ENCODE results near the gene LCA5. TPM values are rescaled to one million over a fixed set of nuclear protein-coding genes. Genes with fewer than 3 reads are reported as not detected.

The LCA5 gene
- total and polyA plus RNA-seq, 7 donors: 0.23 to 10.7 (median 5.0) TPM

DNA sequence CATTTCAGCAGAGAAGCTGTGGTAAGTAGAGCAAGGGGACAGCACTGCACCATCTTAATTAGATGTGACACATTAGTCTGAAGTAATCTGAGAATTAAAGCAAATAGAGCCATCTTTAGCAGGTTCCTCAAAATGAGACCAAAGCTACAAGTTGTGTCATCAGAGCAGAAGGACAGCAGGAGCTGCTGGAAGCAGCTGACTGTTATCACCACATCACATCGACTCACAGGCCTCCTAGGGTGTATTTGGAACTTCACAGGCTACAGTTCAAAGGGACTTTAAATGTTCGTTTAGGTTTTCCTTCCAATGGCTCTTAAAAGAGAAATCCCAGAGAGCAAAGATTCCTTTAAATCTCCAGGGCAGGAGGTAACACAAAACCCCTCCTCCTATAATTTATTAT is 69.5 kb downstream of the LCA5 start:
- H3K27me3 ChIP-seq: no peaks in the 10 kb centered on the region
- TF ChIP-seq, protein P1, sequence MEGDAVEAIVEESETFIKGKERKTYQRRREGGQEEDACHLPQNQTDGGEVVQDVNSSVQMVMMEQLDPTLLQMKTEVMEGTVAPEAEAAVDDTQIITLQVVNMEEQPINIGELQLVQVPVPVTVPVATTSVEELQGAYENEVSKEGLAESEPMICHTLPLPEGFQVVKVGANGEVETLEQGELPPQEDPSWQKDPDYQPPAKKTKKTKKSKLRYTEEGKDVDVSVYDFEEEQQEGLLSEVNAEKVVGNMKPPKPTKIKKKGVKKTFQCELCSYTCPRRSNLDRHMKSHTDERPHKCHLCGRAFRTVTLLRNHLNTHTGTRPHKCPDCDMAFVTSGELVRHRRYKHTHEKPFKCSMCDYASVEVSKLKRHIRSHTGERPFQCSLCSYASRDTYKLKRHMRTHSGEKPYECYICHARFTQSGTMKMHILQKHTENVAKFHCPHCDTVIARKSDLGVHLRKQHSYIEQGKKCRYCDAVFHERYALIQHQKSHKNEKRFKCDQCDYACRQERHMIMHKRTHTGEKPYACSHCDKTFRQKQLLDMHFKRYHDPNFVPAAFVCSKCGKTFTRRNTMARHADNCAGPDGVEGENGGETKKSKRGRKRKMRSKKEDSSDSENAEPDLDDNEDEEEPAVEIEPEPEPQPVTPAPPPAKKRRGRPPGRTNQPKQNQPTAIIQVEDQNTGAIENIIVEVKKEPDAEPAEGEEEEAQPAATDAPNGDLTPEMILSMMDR (IDR thresholded peaks at IDR 0.05): no peak
- TF ChIP-seq POLR2AphosphoS5 (IDR thresholded peaks at IDR 0.05) (no peak), EP300 (IDR thresholded peaks at IDR 0.05) (no peak), POLR2A (IDR thresholded peaks at IDR 0.05) (no peak)
- no peaks in the 10 kb centered on the region for H3K9me3 ChIP-seq
- 11 to 22% methylated on average over 2 of the region's 2 CpGs for WGBS, 2 donors
- no peak for DNase-seq
- H3K4me3 ChIP-seq: no peak overlapping the region
- H3K4me1 ChIP-seq: peaks cover 0 to 7% (median 0%) of the 10 kb centered on the region in 4 donors
- H3K27ac ChIP-seq: no peak overlapping the region
- no peaks in the 10 kb centered on the region for H3K36me3 ChIP-seq
- intact Hi-C loops (cut with DNase I): no loop called here

DNA sequence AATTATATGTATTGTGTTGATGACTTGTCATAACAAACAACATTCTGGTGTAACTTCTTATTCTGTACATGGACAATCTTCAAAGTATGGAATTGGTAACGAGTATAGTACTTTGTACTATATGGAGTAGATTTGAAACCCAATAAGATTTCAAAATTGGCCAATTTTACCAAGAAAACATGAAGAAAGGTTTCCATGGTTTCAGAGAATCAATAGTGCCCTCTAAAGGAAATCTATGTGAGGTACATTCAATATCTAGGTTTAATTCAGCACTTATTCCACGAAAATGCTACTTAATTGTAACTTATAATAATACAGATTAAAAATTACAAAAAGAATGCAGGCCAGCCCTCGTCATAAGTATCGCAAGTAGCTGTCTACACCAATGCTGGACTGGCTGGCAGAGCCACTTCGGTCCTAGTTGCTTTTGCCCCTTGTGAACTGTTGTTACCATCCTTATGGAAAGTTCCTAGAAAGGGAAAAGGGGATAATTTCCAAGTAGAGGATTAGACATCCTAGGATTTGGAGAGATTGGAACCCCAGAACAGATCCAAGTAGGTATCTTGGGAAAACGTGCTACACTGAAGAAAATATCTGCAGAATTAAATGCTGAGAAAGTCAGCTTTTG is 70.9 kb downstream of the LCA5 start:
- TF ChIP-seq, protein P1 (IDR thresholded peaks at IDR 0.05): no peak
- TF ChIP-seq POLR2AphosphoS5 (IDR thresholded peaks at IDR 0.05) (no peak), POLR2A (IDR thresholded peaks at IDR 0.05) (no peak), EP300 (IDR thresholded peaks at IDR 0.05) (no peak)
- no peaks in the 10 kb centered on the region for H3K27me3 ChIP-seq
- no peaks in the 10 kb centered on the region for H3K36me3 ChIP-seq

DNA sequence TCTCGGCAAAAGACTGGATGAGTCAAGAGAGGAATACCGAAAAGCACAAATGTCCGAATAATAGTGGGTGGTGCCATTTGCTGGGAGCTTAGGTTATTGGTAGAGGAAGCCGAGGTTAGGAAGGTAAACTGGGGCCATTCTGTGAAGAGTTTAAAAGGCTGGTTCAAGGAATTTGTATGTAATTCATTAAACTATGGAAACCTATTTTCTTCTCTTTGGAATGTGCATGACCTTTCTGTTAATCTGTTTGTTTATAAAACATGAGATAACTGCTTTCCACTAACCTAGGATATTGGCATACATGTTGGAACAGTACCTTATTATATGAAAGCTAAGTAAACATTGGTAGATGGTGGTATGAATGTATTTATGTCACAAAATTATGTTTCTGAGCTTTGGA is 71.8 kb downstream of the LCA5 start:
- H3K27ac ChIP-seq: no peak overlapping the region
- no peaks in the 10 kb centered on the region for H3K27me3 ChIP-seq
- DNase-seq: no peak
- H3K4me3 ChIP-seq: no peak overlapping the region
- TF ChIP-seq POLR2A (IDR thresholded peaks at IDR 0.05) (no peak), POLR2AphosphoS5 (IDR thresholded peaks at IDR 0.05) (no peak), EP300 (IDR thresholded peaks at IDR 0.05) (no peak)
- TF ChIP-seq, protein P1 (IDR thresholded peaks at IDR 0.05): no peak
- 89 to 93% methylated on average over 4 of the region's 4 CpGs for WGBS, 2 donors
- no peaks in the 10 kb centered on the region for H3K9me3 ChIP-seq
- intact Hi-C loops (cut with DNase I): no loop called here
- no peaks in the 10 kb centered on the region for H3K36me3 ChIP-seq
- H3K4me1 ChIP-seq: peaks cover 0 to 7% (median 0%) of the 10 kb centered on the region in 4 donors

More for the DNA sequence above, 70.9 kb downstream of the LCA5 start:
- intact Hi-C loops (cut with DNase I): no loop called here
- Histone ChIP-seq H3K27ac (no peak overlapping the region), H3K4me1 (peaks cover 0 to 7% (median 0%) of the 10 kb centered on the region in 4 donors), H3K9me3 (no peaks in the 10 kb centered on the region), H3K4me3 (no peak overlapping the region)
- 31 to 33% methylated on average over 6 of the region's 6 CpGs for WGBS, 2 donors
- DNase-seq: no peak

DNA sequence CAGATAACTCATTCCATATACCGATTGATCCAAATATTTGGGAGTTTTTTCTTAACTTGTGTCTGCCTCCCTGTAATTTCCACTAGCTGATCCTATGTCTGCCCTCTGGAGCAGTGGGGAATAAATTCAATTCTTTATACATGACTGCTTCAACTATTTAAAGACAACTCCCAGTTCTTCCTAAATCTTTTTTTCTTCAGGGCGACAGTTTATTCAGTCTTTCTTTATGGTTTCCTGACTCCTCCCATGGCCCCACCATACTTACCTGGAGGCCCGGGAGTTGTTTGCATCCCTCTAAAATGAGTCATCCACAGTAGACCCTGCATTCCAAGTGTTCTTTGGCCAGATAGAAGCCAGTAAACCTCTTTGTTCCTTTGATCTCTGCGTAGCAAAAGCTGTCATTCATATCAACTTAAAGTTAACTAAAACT is 73.6 kb downstream of the LCA5 start:
- H3K4me3 ChIP-seq: no peak overlapping the region
- DNase-seq: no peak
- no peak for TF ChIP-seq EP300 (IDR thresholded peaks at IDR 0.05)
- no peak for TF ChIP-seq POLR2A (IDR thresholded peaks at IDR 0.05)
- TF ChIP-seq, protein P1 (IDR thresholded peaks at IDR 0.05): no peak
- no peak for TF ChIP-seq POLR2AphosphoS5 (IDR thresholded peaks at IDR 0.05)
- no peaks in the 10 kb centered on the region for H3K9me3 ChIP-seq
- intact Hi-C loops (cut with DNase I): no loop called here
- WGBS, 2 donors: 23 to 67% methylated on average over 4 of the region's 4 CpGs
- H3K4me1 ChIP-seq: no peaks in the 10 kb centered on the region
- no peak overlapping the region for H3K27ac ChIP-seq
- H3K36me3 ChIP-seq: no peaks in the 10 kb centered on the region
- H3K27me3 ChIP-seq: no peaks in the 10 kb centered on the region

DNA sequence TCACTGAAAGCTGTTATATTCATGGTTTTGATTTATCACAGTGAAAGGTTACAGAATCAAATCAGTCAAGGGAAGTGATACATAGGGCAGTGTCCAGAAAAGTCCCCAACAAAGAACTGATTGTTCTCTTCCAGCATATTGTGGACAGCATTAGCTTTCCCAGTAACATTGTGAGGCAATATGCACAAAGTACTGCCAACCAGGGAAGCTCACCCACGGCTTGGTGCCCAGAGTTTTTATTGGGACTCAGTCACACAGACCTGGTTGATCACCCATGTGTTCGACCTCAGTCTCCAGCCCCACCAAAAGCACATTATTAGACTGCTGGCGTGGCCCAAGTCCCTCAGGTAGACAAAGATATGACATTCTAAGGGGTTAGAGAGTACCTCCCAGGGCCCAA is 76.0 kb downstream of the LCA5 start:
- no peak for DNase-seq
- intact Hi-C loops (cut with DNase I): no loop called here
- Histone ChIP-seq H3K36me3 (no peaks in the 10 kb centered on the region), H3K9me3 (no peaks in the 10 kb centered on the region), H3K27ac (no peak overlapping the region), H3K4me1 (no peaks in the 10 kb centered on the region), H3K27me3 (no peaks in the 10 kb centered on the region), H3K4me3 (no peak overlapping the region)
- 35 to 76% methylated on average over 3 of the region's 3 CpGs for WGBS, 2 donors
- no peak for TF ChIP-seq POLR2A (IDR thresholded peaks at IDR 0.05)
- no peak for TF ChIP-seq EP300 (IDR thresholded peaks at IDR 0.05)
- TF ChIP-seq POLR2AphosphoS5 (IDR thresholded peaks at IDR 0.05): no peak
- TF ChIP-seq, protein P1 (IDR thresholded peaks at IDR 0.05): no peak
